HEK293 (cell line): ENCODE data around the gene SCNN1A.

Source experiments
- CTCF ChIA-PET: fragments of 350-600 bp; formaldehyde crosslinking; extraction: SDS; loops from one replicate; lab custom pipeline; 2021; ENCODE audit warnings: antibody characterized with exemption; lab: Yijun Ruan, JAX
- POLR2A ChIA-PET: fragments of 300-600 bp; formaldehyde crosslinking; extraction: SDS; loops from one replicate; lab custom pipeline; 2020; ENCODE audit warnings: antibody characterized with exemption, inconsistent platforms; lab: Yijun Ruan, JAX
- H3K27ac ChIP-seq: fragments of 200-500 bp; sonication (Bioruptor generic); 2 replicates; pipeline ENCODE4 v1.5.1; 2014; ENCODE audit warnings: low read depth, low read length, control low read depth, inconsistent platforms; ENCODE audit errors: extremely low read depth
- H3K36me3 ChIP-seq, 2 experiments: fragments of 200-500 bp in 1 of 2; sonication (Bioruptor generic) in 1 of 2; 1 replicate in 1 of 2; 2 replicates in 1 of 2; pipeline ENCODE4 v1.5.1; 2014 to 2017; ENCODE audit warnings: inconsistent platforms in 2 of 2, low read length in 2 of 2; ENCODE audit not compliant: control insufficient read depth in 2 of 2, insufficient read depth in 1 of 2
- H3K4me1 ChIP-seq: fragments of 200-500 bp; sonication (Bioruptor generic); 2 replicates; pipeline ENCODE4 v1.5.1; 2014; ENCODE audit warnings: mild to moderate bottlenecking, low read length, inconsistent platforms; ENCODE audit not compliant: control insufficient read depth, insufficient read depth
- H3K4me3 ChIP-seq: 2 replicates; pipeline ENCODE4 v1.5.1; 2011; ENCODE audit warnings: low read depth, mild to moderate bottlenecking, control low read depth, low read length, moderate library complexity
- H3K9me3 ChIP-seq: fragments of 200-500 bp; sonication (Bioruptor generic); 2 replicates; pipeline ENCODE4 v1.5.1; 2014; ENCODE audit warnings: low read depth, low read length, inconsistent platforms; ENCODE audit not compliant: control insufficient read depth, insufficient read depth
- GLI2 ChIP-seq: fragments of 450-650 bp; formaldehyde crosslinking; IDR thresholded peaks from 2 replicates; pipeline ENCODE4; 2017; ENCODE audit warnings: missing biosample characterization, missing genetic modification characterization, low read depth, borderline replicate concordance
- GLIS1 ChIP-seq: fragments of 450-650 bp; formaldehyde crosslinking; IDR thresholded peaks from 2 replicates; pipeline ENCODE4 v1.5.1; 2016; ENCODE audit warnings: missing biosample characterization, missing genetic modification characterization
- SP2 ChIP-seq: fragments of 450-650 bp; formaldehyde crosslinking; IDR thresholded peaks from 2 replicates; pipeline ENCODE4 v1.5.1; 2016; ENCODE audit warnings: missing biosample characterization, missing genetic modification characterization
- SP3 ChIP-seq: fragments of 450-650 bp; formaldehyde crosslinking; IDR thresholded peaks from 2 replicates; pipeline ENCODE4 v1.5.1; 2016; ENCODE audit warnings: missing biosample characterization, missing genetic modification characterization
- SP7 ChIP-seq: fragments of 450-650 bp; formaldehyde crosslinking; IDR thresholded peaks from 2 replicates; pipeline ENCODE4 v1.5.1; 2016; ENCODE audit warnings: missing biosample characterization, missing genetic modification characterization
- ZBTB17 ChIP-seq: fragments of 450-650 bp; formaldehyde crosslinking; IDR thresholded peaks from 2 replicates; pipeline ENCODE4 v1.5.1; 2016; ENCODE audit warnings: missing biosample characterization, missing genetic modification characterization
- ZBTB20 ChIP-seq: fragments of 450-650 bp; formaldehyde crosslinking; IDR thresholded peaks from 2 replicates; pipeline ENCODE4 v1.5.1; 2016; ENCODE audit warnings: missing biosample characterization, missing genetic modification characterization
- ZBTB8A ChIP-seq: fragments of 450-650 bp; formaldehyde crosslinking; IDR thresholded peaks from 2 replicates; pipeline ENCODE4 v1.5.1; 2016; ENCODE audit warnings: missing biosample characterization, missing genetic modification characterization
- ZFHX2 ChIP-seq: fragments of 450-650 bp; formaldehyde crosslinking; conservative IDR thresholded peaks from 2 replicates; pipeline ENCODE4 v1.5.1; 2016; ENCODE audit warnings: missing biosample characterization, missing genetic modification characterization
- ZFP37 ChIP-seq: fragments of 450-650 bp; formaldehyde crosslinking; IDR thresholded peaks from 2 replicates; pipeline ENCODE4 v1.5.1; 2016; ENCODE audit warnings: missing biosample characterization, missing genetic modification characterization
- ZFP69B ChIP-seq: fragments of 450-650 bp; formaldehyde crosslinking; IDR thresholded peaks from 2 replicates; pipeline ENCODE4 v1.5.1; 2016; ENCODE audit warnings: missing biosample characterization, missing genetic modification characterization
- ZIC2 ChIP-seq: fragments of 450-650 bp; formaldehyde crosslinking; IDR thresholded peaks from 2 replicates; pipeline ENCODE4 v1.5.1; 2016; ENCODE audit warnings: missing biosample characterization, missing genetic modification characterization
- ZNF121 ChIP-seq: fragments of 450-650 bp; formaldehyde crosslinking; IDR thresholded peaks from 2 replicates; pipeline ENCODE4 v1.5.1; 2016; ENCODE audit warnings: missing biosample characterization, missing genetic modification characterization
- ZNF184 ChIP-seq: fragments of 450-650 bp; IDR thresholded peaks from 2 replicates; pipeline ENCODE4 v1.5.1; 2018; ENCODE audit warnings: missing biosample characterization, mild to moderate bottlenecking, missing genetic modification characterization
- ZNF335 ChIP-seq: fragments of 450-650 bp; formaldehyde crosslinking; conservative IDR thresholded peaks from 2 replicates; pipeline ENCODE4 v1.5.1; 2016; ENCODE audit warnings: missing biosample characterization, missing genetic modification characterization
- ZNF514 ChIP-seq: fragments of 450-650 bp; formaldehyde crosslinking; IDR thresholded peaks from 2 replicates; pipeline ENCODE4 v1.5.1; 2016; ENCODE audit warnings: missing biosample characterization, missing genetic modification characterization
- ZNF600 ChIP-seq: fragments of 450-650 bp; formaldehyde crosslinking; IDR thresholded peaks from 2 replicates; pipeline ENCODE4 v1.5.1; 2016; ENCODE audit warnings: missing biosample characterization, missing genetic modification characterization
- ZNF677 ChIP-seq: fragments of 450-650 bp; IDR thresholded peaks from 2 replicates; pipeline ENCODE4 v1.5.0; 2018; ENCODE audit warnings: missing biosample characterization, mild to moderate bottlenecking, missing genetic modification characterization, moderate library complexity
- TF ChIP-seq, protein P1 (sequence below): fragments of 450-650 bp; formaldehyde crosslinking; IDR thresholded peaks from 2 replicates; pipeline ENCODE4 v1.5.1; 2016; ENCODE audit warnings: missing biosample characterization, missing genetic modification characterization
- TF ChIP-seq, protein P2 (sequence below): fragments of 450-650 bp; formaldehyde crosslinking; IDR thresholded peaks from 2 replicates; pipeline ENCODE4 v1.5.1; 2016; ENCODE audit warnings: missing biosample characterization, missing genetic modification characterization
- TF ChIP-seq, protein P3 (sequence below): fragments of 450-650 bp; formaldehyde crosslinking; IDR thresholded peaks from 2 replicates; pipeline ENCODE4 v1.5.1; 2016; ENCODE audit warnings: missing biosample characterization, missing genetic modification characterization

The SCNN1A gene

DNA sequence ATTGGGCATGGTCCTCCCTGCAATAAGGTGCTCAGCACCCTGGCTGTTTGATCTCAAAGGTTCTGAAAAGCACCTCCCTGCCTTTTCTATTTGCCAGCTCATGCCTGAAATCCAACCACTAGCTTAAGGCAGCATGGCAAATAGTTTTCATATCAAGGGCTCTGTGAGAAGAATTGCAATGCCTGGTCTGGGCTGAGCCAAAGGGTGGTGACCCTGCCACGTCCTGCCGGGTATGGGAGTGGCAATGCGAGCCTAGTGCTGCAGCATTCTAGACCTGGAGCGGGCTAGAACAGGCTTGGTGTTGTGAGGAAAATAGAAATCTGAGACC, 2.3 kb upstream of the SCNN1A start:
- H3K9me3 ChIP-seq = no peaks in the 10 kb centered on the region
- no peak for TF ChIP-seq GLI2 (tag by site-specific recombination)
- no peak for TF ChIP-seq GLIS1 (tag by site-specific recombination)
- TF ChIP-seq ZNF184 (tag by site-specific recombination) = no peak
- TF ChIP-seq, all 188 proteins: peak for 0
- POLR2A ChIA-PET = interaction anchor here (0.9 kb wide), 1 partner anchor 156 kb away, joined by 3 read pairs; the partner anchor contains the start of gene GAPDH
- Histone ChIP-seq H3K27ac (peak overlapping the region; percentile 69; the same call in 1 of the 2 replicates), H3K36me3 (no peaks in the 10 kb centered on the region), H3K4me1 (peaks cover 8% of the 10 kb centered on the region), H3K4me3 (no peak overlapping the region)
- CTCF ChIA-PET = interaction anchor here (0.6 kb wide), 1 partner anchor 10 kb away, joined by 4 read pairs; no protein-coding TSS in a partner anchor

DNA sequence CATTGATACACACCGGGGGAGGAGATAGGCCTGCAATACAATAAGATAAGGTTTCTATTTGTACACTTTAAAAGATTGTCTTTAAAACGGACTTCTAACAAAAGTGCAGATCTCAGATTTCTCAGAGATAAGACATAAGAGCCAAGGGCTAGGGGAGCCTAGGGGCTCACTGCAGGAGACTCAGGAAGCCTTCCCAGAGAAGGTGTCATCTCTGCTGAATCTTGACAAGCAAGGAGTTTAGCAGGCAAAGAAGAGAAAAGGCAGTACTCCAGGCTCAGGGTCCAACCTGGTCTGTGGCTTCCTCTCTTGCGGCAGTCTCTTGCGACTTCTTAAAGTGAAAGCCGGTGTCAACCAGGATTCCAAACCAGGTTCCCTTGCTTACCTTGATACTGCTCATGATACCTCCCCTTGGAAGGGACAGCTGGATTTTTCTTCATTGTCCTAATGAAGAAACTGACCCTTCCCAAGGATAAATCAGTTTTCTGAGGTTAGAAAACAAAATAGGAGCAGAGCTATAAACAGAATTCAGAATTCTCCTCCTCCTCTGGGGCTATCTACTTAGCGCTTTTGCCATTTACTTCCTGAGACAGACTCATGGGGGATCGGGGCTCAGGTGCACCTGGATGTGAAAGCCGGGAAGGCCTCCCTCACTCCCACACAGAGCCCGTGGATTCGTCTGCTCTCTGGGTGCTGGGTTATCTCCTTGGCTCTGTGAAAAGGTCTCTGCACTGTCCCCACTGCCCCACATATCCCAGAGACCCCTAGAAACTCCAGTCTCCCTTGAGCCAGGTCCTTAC, 1.7 kb upstream of the SCNN1A start:
- H3K27ac ChIP-seq = peak overlapping the region; percentile 69
- no peaks in the 10 kb centered on the region for H3K36me3 ChIP-seq
- ChIA-PET POLR2A (interaction anchor here (0.9 kb wide), 1 partner anchor 157 kb away, joined by 3 read pairs; the partner anchor contains the start of gene GAPDH), CTCF (interaction anchor here (0.6 kb wide), 1 partner anchor 11 kb away, joined by 4 read pairs; no protein-coding TSS in a partner anchor)
- peak; percentile 4; the same call in 1 of the 2 replicates for TF ChIP-seq ZIC2
- TF ChIP-seq ZFP37 (tag by site-specific recombination) = no peak
- H3K4me1 ChIP-seq = peaks cover 13% of the 10 kb centered on the region
- no peak overlapping the region for H3K4me3 ChIP-seq
- no peaks in the 10 kb centered on the region for H3K9me3 ChIP-seq

DNA sequence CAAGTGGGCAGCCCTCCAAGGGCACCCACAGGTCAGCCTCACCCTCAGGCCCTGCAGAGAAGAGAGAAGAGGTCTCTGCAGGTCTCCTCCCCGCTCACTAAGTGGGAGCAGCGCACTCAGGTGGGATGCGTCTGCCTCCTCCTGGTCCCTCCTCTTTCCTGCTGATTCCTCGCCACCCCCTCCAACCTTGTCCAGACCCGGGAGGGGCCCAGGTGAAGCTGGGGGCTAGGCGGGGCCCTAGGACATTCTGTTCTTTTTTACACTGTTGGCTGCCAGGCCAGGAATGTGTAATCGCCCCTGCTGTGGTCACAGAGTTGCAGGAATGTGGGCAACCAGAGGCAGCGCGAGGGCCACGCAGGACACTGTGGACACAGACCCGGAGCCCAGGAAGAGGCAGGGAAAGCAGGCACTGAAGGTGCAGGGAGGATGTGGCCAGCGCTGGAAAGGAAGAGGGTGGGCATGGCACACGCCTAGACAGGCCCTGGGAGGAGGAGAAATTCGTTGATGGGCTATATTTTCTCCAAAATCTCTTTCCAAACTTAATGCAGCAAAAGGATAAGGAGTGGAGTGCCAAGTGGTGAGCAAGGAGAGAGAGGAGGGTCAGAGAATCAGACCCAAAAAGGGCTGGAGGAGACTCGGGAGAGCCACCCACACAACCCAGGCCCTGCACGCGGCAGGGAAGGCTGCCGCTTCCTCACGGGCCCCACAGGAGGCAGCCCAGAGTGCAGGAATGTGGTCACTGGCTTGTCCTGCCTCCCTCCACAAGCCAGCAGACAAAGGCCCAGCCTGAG, 911 bp upstream of the SCNN1A start:
- Histone ChIP-seq H3K36me3 (no peaks in the 10 kb centered on the region), H3K4me1 (peaks cover 18% of the 10 kb centered on the region), H3K27ac (peak overlapping the region; percentile 69), H3K4me3 (no peak overlapping the region), H3K9me3 (no peaks in the 10 kb centered on the region)
- TF ChIP-seq ZNF514 (tag by site-specific recombination) = no peak
- TF ChIP-seq ZBTB8A (tag by site-specific recombination) = 0 out of 2 replicates have a peak, but pooled peaks have one; percentile 18
- peak; percentile 42; the same call in 1 of the 2 replicates for TF ChIP-seq ZNF600
- peak; percentile 51 for TF ChIP-seq GLIS1 (tag by site-specific recombination)
- peak; percentile 81 for TF ChIP-seq ZIC2
- TF ChIP-seq SP7 (tag by site-specific recombination) = peak; percentile 23; the same call in 1 of the 2 replicates
- TF ChIP-seq ZNF121 (tag by site-specific recombination) = no peak
- peak; percentile 30 for TF ChIP-seq ZBTB20 (tag by site-specific recombination)
- peak; percentile 93 for TF ChIP-seq ZFP69B (tag by site-specific recombination)
- TF ChIP-seq, protein P1, sequence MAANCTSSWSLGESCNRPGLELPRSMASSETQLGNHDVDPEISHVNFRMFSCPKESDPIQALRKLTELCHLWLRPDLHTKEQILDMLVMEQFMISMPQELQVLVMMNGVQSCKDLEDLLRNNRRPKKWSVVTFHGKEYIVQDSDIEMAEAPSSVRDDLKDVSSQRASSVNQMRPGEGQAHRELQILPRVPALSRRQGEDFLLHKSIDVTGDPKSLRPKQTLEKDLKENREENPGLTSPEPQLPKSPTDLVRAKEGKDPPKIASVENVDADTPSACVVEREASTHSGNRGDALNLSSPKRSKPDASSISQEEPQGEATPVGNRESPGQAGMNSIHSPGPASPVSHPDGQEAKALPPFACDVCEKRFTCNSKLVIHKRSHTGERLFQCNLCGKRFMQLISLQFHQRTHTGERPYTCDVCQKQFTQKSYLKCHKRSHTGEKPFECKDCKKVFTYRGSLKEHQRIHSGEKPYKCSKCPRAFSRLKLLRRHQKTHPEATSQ (tag by site-specific recombination) = no peak
- TF ChIP-seq, protein P2, sequence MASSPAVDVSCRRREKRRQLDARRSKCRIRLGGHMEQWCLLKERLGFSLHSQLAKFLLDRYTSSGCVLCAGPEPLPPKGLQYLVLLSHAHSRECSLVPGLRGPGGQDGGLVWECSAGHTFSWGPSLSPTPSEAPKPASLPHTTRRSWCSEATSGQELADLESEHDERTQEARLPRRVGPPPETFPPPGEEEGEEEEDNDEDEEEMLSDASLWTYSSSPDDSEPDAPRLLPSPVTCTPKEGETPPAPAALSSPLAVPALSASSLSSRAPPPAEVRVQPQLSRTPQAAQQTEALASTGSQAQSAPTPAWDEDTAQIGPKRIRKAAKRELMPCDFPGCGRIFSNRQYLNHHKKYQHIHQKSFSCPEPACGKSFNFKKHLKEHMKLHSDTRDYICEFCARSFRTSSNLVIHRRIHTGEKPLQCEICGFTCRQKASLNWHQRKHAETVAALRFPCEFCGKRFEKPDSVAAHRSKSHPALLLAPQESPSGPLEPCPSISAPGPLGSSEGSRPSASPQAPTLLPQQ (tag by site-specific recombination) = peak; percentile 90
- TF ChIP-seq SP2 (tag by site-specific recombination) = peak; percentile 9; the same call in 1 of the 2 replicates
- no peak for TF ChIP-seq ZNF677
- TF ChIP-seq ZBTB17 = peak; percentile 58
- TF ChIP-seq, protein P3, sequence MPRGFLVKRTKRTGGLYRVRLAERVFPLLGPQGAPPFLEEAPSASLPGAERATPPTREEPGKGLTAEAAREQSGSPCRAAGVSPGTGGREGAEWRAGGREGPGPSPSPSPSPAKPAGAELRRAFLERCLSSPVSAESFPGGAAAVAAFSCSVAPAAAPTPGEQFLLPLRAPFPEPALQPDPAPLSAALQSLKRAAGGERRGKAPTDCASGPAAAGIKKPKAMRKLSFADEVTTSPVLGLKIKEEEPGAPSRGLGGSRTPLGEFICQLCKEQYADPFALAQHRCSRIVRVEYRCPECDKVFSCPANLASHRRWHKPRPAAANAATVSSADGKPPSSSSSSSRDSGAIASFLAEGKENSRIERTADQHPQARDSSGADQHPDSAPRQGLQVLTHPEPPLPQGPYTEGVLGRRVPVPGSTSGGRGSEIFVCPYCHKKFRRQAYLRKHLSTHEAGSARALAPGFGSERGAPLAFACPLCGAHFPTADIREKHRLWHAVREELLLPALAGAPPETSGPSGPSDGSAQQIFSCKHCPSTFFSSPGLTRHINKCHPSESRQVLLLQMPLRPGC (tag by site-specific recombination) = peak; percentile 68; the same call in 1 of the 2 replicates
- TF ChIP-seq ZNF335 (tag by site-specific recombination) = peak; percentile 50
- TF ChIP-seq ZFHX2 (tag by site-specific recombination) = peak; percentile 77
- TF ChIP-seq SP3 = peak; percentile 41; the same call in 1 of the 2 replicates
- ChIA-PET CTCF (interaction anchor here (0.6 to 1.7 kb wide), 3 partner anchors 40 to 271 kb away, joined by 3 to 4 read pairs (median 4); no protein-coding TSS in a partner anchor), POLR2A (interaction anchor here (1.6 kb wide), 1 partner anchor 13 kb away, joined by 7 read pairs; no protein-coding TSS in a partner anchor)
